ENCODE measurements around the gene LRCH1. TPM values are rescaled to one million over a fixed set of nuclear protein-coding genes. Genes with fewer than 3 reads are reported as not detected.

LRCH1 gene
- total RNA-seq, 1 donor from 2014 or later = 2.9 TPM

- Histone ChIP-seq H3K36me3 (peaks cover 3% of the 10 kb centered on the region), H3K79me2 (ENCODE audit: low read depth) (no peaks in the 10 kb centered on the region), H3F3A (ENCODE audit: low read depth) (no peaks in the 10 kb centered on the region), H3K4me2 (no peak overlapping the region), H3K9me3 (ENCODE audit: low read depth) (no peaks in the 10 kb centered on the region), H3K27me3 (no peaks in the 10 kb centered on the region), H2AFZ (replicated peaks) (no peak overlapping the region), H3K4me3 (no peak overlapping the region), H4K20me1 (ENCODE audit: low read depth) (no peaks in the 10 kb centered on the region), H3K9ac (no peak overlapping the region), H3K4me1 (no peaks in the 10 kb centered on the region), H3K27ac (no peak overlapping the region)
- no peak overlapping the region for H3K27ac Mint-ChIP-seq
- peaks cover 13% of the 10 kb centered on the region for H3K36me3 Mint-ChIP-seq
- no peaks in the 10 kb centered on the region for H3K27me3 Mint-ChIP-seq (ENCODE audit: insufficient read depth, low read depth)
- H3K9me3 Mint-ChIP-seq = no peaks in the 10 kb centered on the region
- DNase-seq (ENCODE audit: low spot score) = peak; percentile 62
- H3K4me1 Mint-ChIP-seq = no peaks in the 10 kb centered on the region
- TF ChIP-seq EZH2 (IDR thresholded peaks at IDR 0.05) (no peak), EZH2phosphoT487 (IDR thresholded peaks at IDR 0.05) (no peak), CTCF (IDR thresholded peaks at IDR 0.05) (peak; percentile 77)
- no peak overlapping the region for H3K4me3 Mint-ChIP-seq
Measured at GRCh38 chr13:46721054-46721453, 168.1 kb downstream of the LRCH1 start.

- Histone ChIP-seq H3K4me2 (no peak overlapping the region), H4K20me1 (ENCODE audit: low read depth) (no peaks in the 10 kb centered on the region), H2AFZ (replicated peaks) (no peak overlapping the region), H3K36me3 (peaks cover 3% of the 10 kb centered on the region), H3K27ac (no peak overlapping the region), H3K27me3 (no peaks in the 10 kb centered on the region), H3K79me2 (ENCODE audit: low read depth) (no peaks in the 10 kb centered on the region), H3K9ac (no peak overlapping the region), H3K4me3 (no peak overlapping the region), H3K9me3 (ENCODE audit: low read depth) (no peaks in the 10 kb centered on the region), H3F3A (ENCODE audit: low read depth) (no peaks in the 10 kb centered on the region), H3K4me1 (no peaks in the 10 kb centered on the region)
- TF ChIP-seq CTCF (IDR thresholded peaks at IDR 0.05) = no peak
- no peak for TF ChIP-seq EZH2 (IDR thresholded peaks at IDR 0.05)
- no peak for TF ChIP-seq EZH2phosphoT487 (IDR thresholded peaks at IDR 0.05)
- Mint-ChIP-seq H3K27ac (no peak overlapping the region), H3K36me3 (peaks cover 36% of the 10 kb centered on the region), H3K27me3 (ENCODE audit: insufficient read depth, low read depth) (no peaks in the 10 kb centered on the region), H3K9me3 (no peaks in the 10 kb centered on the region), H3K4me3 (no peak overlapping the region), H3K4me1 (no peaks in the 10 kb centered on the region)
- DNase-seq (ENCODE audit: low spot score) = no peak
Measured at GRCh38 chr13:46726347-46726746, 173.4 kb downstream of the LRCH1 start.

- no peak overlapping the region for H3K27ac Mint-ChIP-seq
- Histone ChIP-seq H3K79me2 (ENCODE audit: low read depth) (no peaks in the 10 kb centered on the region), H3K4me2 (no peak overlapping the region), H3K27me3 (no peaks in the 10 kb centered on the region), H3K4me1 (no peaks in the 10 kb centered on the region), H3K27ac (no peak overlapping the region), H3K36me3 (peaks cover 3% of the 10 kb centered on the region), H3K9me3 (ENCODE audit: low read depth) (no peaks in the 10 kb centered on the region), H4K20me1 (ENCODE audit: low read depth) (no peaks in the 10 kb centered on the region), H3K4me3 (no peak overlapping the region), H3F3A (ENCODE audit: low read depth) (no peaks in the 10 kb centered on the region), H2AFZ (replicated peaks) (no peak overlapping the region), H3K9ac (no peak overlapping the region)
- H3K27me3 Mint-ChIP-seq (ENCODE audit: insufficient read depth, low read depth) = no peaks in the 10 kb centered on the region
- H3K4me3 Mint-ChIP-seq = no peak overlapping the region
- peaks cover 39% of the 10 kb centered on the region for H3K36me3 Mint-ChIP-seq
- H3K4me1 Mint-ChIP-seq = no peaks in the 10 kb centered on the region
- H3K9me3 Mint-ChIP-seq = no peaks in the 10 kb centered on the region
- peak; percentile 29 for DNase-seq (ENCODE audit: low spot score)
- TF ChIP-seq EZH2phosphoT487 (IDR thresholded peaks at IDR 0.05) = no peak
- no peak for TF ChIP-seq EZH2 (IDR thresholded peaks at IDR 0.05)
- TF ChIP-seq CTCF (IDR thresholded peaks at IDR 0.05) = peak; percentile 36
Measured at GRCh38 chr13:46728777-46729176, 175.8 kb downstream of the LRCH1 start.
